Measurements from ENCODE around the gene CAPN5.

GRCh38 chr11:77027275-77027674 is 39.5 kb upstream of the CAPN5 start:
- TF ChIP-seq EZH2 (IDR thresholded peaks at IDR 0.05; ENCODE audit: low read depth, unreplicated experiment) = no peak
- TF ChIP-seq CTCF (conservative IDR thresholded peaks at IDR 0.05; ENCODE audit: low read depth in 2 of 2) = no peak
- TF ChIP-seq JUNB (IDR thresholded peaks at IDR 0.05; ENCODE audit: unreplicated experiment) = no peak
- TF ChIP-seq ZNF114 (CRISPR knock-in tag; IDR thresholded peaks at IDR 0.05) = no peak
- TF ChIP-seq POLR2AphosphoS5 (IDR thresholded peaks at IDR 0.05; ENCODE audit: low read depth) = no peak
- TF ChIP-seq REST (IDR thresholded peaks at IDR 0.05; ENCODE audit: unreplicated experiment) = no peak
- no peak for TF ChIP-seq EZH2phosphoT487 (IDR thresholded peaks at IDR 0.05; ENCODE audit: unreplicated experiment)
- no peak for TF ChIP-seq ETS1 (IDR thresholded peaks at IDR 0.05)
- no peak for TF ChIP-seq STAT1 (IDR thresholded peaks at IDR 0.05; ENCODE audit: unreplicated experiment)
- TF ChIP-seq CREB1 (CRISPR knock-in tag; IDR thresholded peaks at IDR 0.05; ENCODE audit: low read depth) = no peak
- TF ChIP-seq ZNF331 (CRISPR knock-in tag; IDR thresholded peaks at IDR 0.05; ENCODE audit: low read depth) = no peak

All from GM23338 (cell line).